HL-60 (cell line): Measurements from ENCODE around the gene FNDC1.

ENCODE experiments used
- GABPA ChIP-seq: IDR thresholded peaks from 2 replicates; pipeline ENCODE4 v1.6.1; 2012; ENCODE audit warnings: low read depth
- POLR2AphosphoS5 ChIP-seq: IDR thresholded peaks from 2 replicates; pipeline ENCODE4 v1.6.1; 2012; ENCODE audit warnings: low read depth
- TF ChIP-seq, protein P1 (sequence below): IDR thresholded peaks from one replicate; pipeline ENCODE4 v1.5.1; 2011; ENCODE audit warnings: low read length, control low read depth, inconsistent platforms; ENCODE audit not compliant: insufficient read depth
- TF ChIP-seq, protein P2 (sequence below): IDR thresholded peaks from 2 replicates; pipeline ENCODE4 v1.6.1; 2012; ENCODE audit warnings: low read depth; ENCODE audit not compliant: insufficient replicate concordance

DNA sequence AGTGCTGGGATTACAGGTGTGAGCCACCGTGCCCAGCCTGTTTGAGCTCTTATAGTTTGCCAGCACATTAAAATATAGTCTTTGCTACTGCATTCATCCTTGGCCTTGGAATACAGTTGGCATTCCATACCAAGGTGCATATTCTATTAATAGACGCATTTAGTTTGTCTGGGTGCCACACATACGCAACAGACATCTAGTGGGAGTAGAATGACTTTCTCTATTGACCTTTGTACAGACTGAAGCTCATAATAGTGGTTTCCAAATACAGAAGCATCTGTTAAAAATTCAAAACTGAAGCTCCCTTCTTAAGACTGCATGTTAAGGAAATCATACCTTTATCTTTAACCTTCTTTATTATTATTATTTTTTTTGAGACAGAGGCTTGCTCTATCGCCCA, 46.7 kb upstream of the FNDC1 start:
- TF ChIP-seq, protein P1, sequence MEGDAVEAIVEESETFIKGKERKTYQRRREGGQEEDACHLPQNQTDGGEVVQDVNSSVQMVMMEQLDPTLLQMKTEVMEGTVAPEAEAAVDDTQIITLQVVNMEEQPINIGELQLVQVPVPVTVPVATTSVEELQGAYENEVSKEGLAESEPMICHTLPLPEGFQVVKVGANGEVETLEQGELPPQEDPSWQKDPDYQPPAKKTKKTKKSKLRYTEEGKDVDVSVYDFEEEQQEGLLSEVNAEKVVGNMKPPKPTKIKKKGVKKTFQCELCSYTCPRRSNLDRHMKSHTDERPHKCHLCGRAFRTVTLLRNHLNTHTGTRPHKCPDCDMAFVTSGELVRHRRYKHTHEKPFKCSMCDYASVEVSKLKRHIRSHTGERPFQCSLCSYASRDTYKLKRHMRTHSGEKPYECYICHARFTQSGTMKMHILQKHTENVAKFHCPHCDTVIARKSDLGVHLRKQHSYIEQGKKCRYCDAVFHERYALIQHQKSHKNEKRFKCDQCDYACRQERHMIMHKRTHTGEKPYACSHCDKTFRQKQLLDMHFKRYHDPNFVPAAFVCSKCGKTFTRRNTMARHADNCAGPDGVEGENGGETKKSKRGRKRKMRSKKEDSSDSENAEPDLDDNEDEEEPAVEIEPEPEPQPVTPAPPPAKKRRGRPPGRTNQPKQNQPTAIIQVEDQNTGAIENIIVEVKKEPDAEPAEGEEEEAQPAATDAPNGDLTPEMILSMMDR: no peak
- no peak for TF ChIP-seq POLR2AphosphoS5
- TF ChIP-seq, protein P2, sequence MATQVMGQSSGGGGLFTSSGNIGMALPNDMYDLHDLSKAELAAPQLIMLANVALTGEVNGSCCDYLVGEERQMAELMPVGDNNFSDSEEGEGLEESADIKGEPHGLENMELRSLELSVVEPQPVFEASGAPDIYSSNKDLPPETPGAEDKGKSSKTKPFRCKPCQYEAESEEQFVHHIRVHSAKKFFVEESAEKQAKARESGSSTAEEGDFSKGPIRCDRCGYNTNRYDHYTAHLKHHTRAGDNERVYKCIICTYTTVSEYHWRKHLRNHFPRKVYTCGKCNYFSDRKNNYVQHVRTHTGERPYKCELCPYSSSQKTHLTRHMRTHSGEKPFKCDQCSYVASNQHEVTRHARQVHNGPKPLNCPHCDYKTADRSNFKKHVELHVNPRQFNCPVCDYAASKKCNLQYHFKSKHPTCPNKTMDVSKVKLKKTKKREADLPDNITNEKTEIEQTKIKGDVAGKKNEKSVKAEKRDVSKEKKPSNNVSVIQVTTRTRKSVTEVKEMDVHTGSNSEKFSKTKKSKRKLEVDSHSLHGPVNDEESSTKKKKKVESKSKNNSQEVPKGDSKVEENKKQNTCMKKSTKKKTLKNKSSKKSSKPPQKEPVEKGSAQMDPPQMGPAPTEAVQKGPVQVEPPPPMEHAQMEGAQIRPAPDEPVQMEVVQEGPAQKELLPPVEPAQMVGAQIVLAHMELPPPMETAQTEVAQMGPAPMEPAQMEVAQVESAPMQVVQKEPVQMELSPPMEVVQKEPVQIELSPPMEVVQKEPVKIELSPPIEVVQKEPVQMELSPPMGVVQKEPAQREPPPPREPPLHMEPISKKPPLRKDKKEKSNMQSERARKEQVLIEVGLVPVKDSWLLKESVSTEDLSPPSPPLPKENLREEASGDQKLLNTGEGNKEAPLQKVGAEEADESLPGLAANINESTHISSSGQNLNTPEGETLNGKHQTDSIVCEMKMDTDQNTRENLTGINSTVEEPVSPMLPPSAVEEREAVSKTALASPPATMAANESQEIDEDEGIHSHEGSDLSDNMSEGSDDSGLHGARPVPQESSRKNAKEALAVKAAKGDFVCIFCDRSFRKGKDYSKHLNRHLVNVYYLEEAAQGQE: no peak
- TF ChIP-seq GABPA: no peak
